HepG2 (cell line): ENCODE data around the gene DBN1. TPM values are rescaled to one million over a fixed set of nuclear protein-coding genes. Genes with fewer than 3 reads are reported as not detected.

Experiments
- FOXA3 ChIP-seq: IDR thresholded peaks from 2 replicates; pipeline ENCODE4 v1.6.1; 2016; ENCODE audit warnings: missing genetic modification reagents, missing compliant biosample characterization
- IRF9 ChIP-seq: sonication (generic); formaldehyde crosslinking; IDR thresholded peaks from 2 replicates; pipeline ENCODE4 v1.8.0; 2022; ENCODE audit warnings: missing genetic modification reagents, mild to moderate bottlenecking, borderline replicate concordance
- KAT8 ChIP-seq: IDR thresholded peaks from 2 replicates; pipeline ENCODE4 v1.6.1; 2016; ENCODE audit warnings: missing genetic modification reagents, missing compliant biosample characterization
- LCORL ChIP-seq, 2 experiments: fragments of 450-650 bp in 1 of 2; sonication (generic) in 1 of 2; formaldehyde crosslinking in 1 of 2; IDR thresholded peaks; 2 replicates each; pipeline versions ENCODE4 v1.5.0 to v1.6.1; 2017 to 2020; ENCODE audit warnings: antibody characterized with exemption in 1 of 2, missing genetic modification reagents in 1 of 2
- MAX ChIP-seq: IDR thresholded peaks from 2 replicates; pipeline ENCODE4 v1.6.1; 2012; ENCODE audit warnings: inconsistent platforms
- NCOA5 ChIP-seq: sonication (generic); formaldehyde crosslinking; IDR thresholded peaks from 2 replicates; pipeline ENCODE4 v1.4.0; 2020; ENCODE audit warnings: missing genetic modification reagents
- REL ChIP-seq: sonication (generic); formaldehyde crosslinking; conservative IDR thresholded peaks from 2 replicates; pipeline ENCODE4 v1.8.0; 2022; ENCODE audit warnings: mild to moderate bottlenecking, missing genetic modification reagents, moderate library complexity
- SMARCC2 ChIP-seq: fragments of 450-650 bp; IDR thresholded peaks from 2 replicates; pipeline ENCODE4 v1.6.1; 2017; ENCODE audit warnings: antibody characterized with exemption, mild to moderate bottlenecking
- SP140L ChIP-seq: sonication (generic); formaldehyde crosslinking; IDR thresholded peaks from 2 replicates; pipeline ENCODE4 v1.4.0; 2020; ENCODE audit warnings: missing genetic modification reagents, borderline replicate concordance
- SP5 ChIP-seq: IDR thresholded peaks from 2 replicates; pipeline ENCODE4 v1.6.1; 2016; ENCODE audit warnings: low read depth, borderline replicate concordance
- THAP11 ChIP-seq: IDR thresholded peaks from 2 replicates; pipeline ENCODE4 v1.6.1; 2016; ENCODE audit warnings: missing biosample characterization, missing genetic modification reagents
- THAP8 ChIP-seq: sonication (generic); formaldehyde crosslinking; IDR thresholded peaks from 2 replicates; pipeline ENCODE4 v1.5.1; 2020; ENCODE audit warnings: missing genetic modification reagents, mild to moderate bottlenecking, borderline replicate concordance
- ZBED4 ChIP-seq: sonication (generic); formaldehyde crosslinking; IDR thresholded peaks from 2 replicates; pipeline ENCODE4 v1.4.0; 2020; ENCODE audit warnings: missing genetic modification reagents, borderline replicate concordance
- ZNF121 ChIP-seq: sonication (generic); formaldehyde crosslinking; IDR thresholded peaks from 2 replicates; pipeline ENCODE4 v1.5.0; 2020; ENCODE audit warnings: mild to moderate bottlenecking, missing genetic modification reagents
- ZNF335 ChIP-seq: sonication (generic); formaldehyde crosslinking; IDR thresholded peaks from 2 replicates; pipeline ENCODE4 v1.4.0; 2020; ENCODE audit warnings: missing genetic modification reagents
- ZNF431 ChIP-seq: sonication (generic); formaldehyde crosslinking; IDR thresholded peaks from 2 replicates; pipeline ENCODE4 v1.9.0; 2022; ENCODE audit warnings: missing genetic modification reagents, low read depth, mild to moderate bottlenecking, borderline replicate concordance
- ZNF550 ChIP-seq: sonication (generic); formaldehyde crosslinking; IDR thresholded peaks from 2 replicates; pipeline ENCODE4 v1.4.0; 2020; ENCODE audit warnings: mild to moderate bottlenecking, missing genetic modification reagents, borderline replicate concordance
- ZNF563 ChIP-seq: sonication (generic); formaldehyde crosslinking; IDR thresholded peaks from 2 replicates; pipeline ENCODE4 v1.8.0; 2022; ENCODE audit warnings: mild to moderate bottlenecking, moderate library complexity, missing genetic modification reagents
- ZNF687 ChIP-seq: sonication (generic); formaldehyde crosslinking; IDR thresholded peaks from 2 replicates; pipeline ENCODE4 v1.5.1; 2020; ENCODE audit warnings: mild to moderate bottlenecking, missing genetic modification reagents, moderate library complexity
- polyA plus RNA-seq, 8 experiments: library from polyadenylated mRNA; depleted of rRNA in 3 of 8; stranded (reverse) in 7 of 8; unstranded in 1 of 8; fragments of >200 nt; fragmentation: Illumina TruSeq in 4 of 8; extraction: Trizol in 4 of 8; gene quantifications; 2 replicates each; pipeline versions ENCODE4 v1.2.1 to v1.2.3, GENCODE V29; 2011 to 2016; ENCODE audit warnings: low read depth in 4 of 8, missing spikeins in 1 of 8, mixed read lengths in 1 of 8; ENCODE audit not compliant: insufficient read depth in 1 of 8
- total RNA-seq, 5 experiments: library from RNA; depleted of rRNA; stranded (reverse); fragments of >200 nt; fragmentation: Illumina TruSeq; extraction: Trizol; gene quantifications; 2 replicates each; pipeline ENCODE4 v1.2.3, GENCODE V29; 2016; ENCODE audit warnings: low read depth in 1 of 5

DBN1 gene
- total and polyA plus RNA-seq, 2 of the 13 experiments (the other 11 are each of a cell fraction or from before 2014, with no cell fraction given): 27.0 to 37.3 TPM

- TF ChIP-seq THAP11 (no peak; the same call in 1 of the 2 replicates), SMARCC2 (no peak), ZNF563 (CRISPR knock-in tag) (peak; percentile 13; the same call in 1 of the 2 replicates), ZNF335 (CRISPR knock-in tag) (no peak), ZNF687 (CRISPR knock-in tag) (peak; percentile 22), KAT8 (no peak), SP140L (CRISPR knock-in tag) (no peak), ZNF550 (CRISPR knock-in tag) (no peak), ZBED4 (no peak), IRF9 (CRISPR knock-in tag) (0 out of 2 replicates have a peak, but pooled peaks have one; percentile 4), NCOA5 (CRISPR knock-in tag) (no peak), MAX (peak; percentile 29; the same call in 1 of the 2 replicates), REL (no peak), ZNF431 (CRISPR knock-in tag) (no peak), ZNF121 (no peak; the same call in 1 of the 2 replicates), SP5 (CRISPR knock-in tag) (no peak), THAP8 (CRISPR knock-in tag) (no peak), FOXA3 (CRISPR knock-in tag) (0 out of 2 replicates have a peak, but pooled peaks have one; percentile 2), LCORL (IDR thresholded peaks at IDR 0.05) (no peak), LCORL (CRISPR knock-in tag; IDR thresholded peaks at IDR 0.05) (peak; percentile 11; the same call in 1 of the 2 replicates)
Observed at GRCh38 chr5:177498013-177498787, 24.8 kb upstream of the DBN1 start (continued).
